ES-I3 (cell line): ENCODE measurements around the gene ARVCF.

Experiments
- H3K36me3 ChIP-seq: 2 replicates; pipeline ENCODE4 v1.6.1; 2013; ENCODE audit warnings: mild to moderate bottlenecking, low read length, control low read depth, moderate library complexity; ENCODE audit not compliant: insufficient read depth
- H3K4me1 ChIP-seq: 2 replicates; pipeline ENCODE4 v1.6.1; 2013; ENCODE audit warnings: mild to moderate bottlenecking, control low read depth, low read length; ENCODE audit not compliant: insufficient read depth
- H3K9ac ChIP-seq: 2 replicates; pipeline ENCODE4 v1.6.1; 2013; ENCODE audit warnings: low read depth, mild to moderate bottlenecking, low read length, moderate library complexity
- H3K9me3 ChIP-seq: 2 replicates; pipeline ENCODE4 v1.6.1; 2013; ENCODE audit warnings: mild to moderate bottlenecking, low read length, moderate library complexity; ENCODE audit not compliant: control insufficient read depth, insufficient read depth

The ARVCF gene

DNA sequence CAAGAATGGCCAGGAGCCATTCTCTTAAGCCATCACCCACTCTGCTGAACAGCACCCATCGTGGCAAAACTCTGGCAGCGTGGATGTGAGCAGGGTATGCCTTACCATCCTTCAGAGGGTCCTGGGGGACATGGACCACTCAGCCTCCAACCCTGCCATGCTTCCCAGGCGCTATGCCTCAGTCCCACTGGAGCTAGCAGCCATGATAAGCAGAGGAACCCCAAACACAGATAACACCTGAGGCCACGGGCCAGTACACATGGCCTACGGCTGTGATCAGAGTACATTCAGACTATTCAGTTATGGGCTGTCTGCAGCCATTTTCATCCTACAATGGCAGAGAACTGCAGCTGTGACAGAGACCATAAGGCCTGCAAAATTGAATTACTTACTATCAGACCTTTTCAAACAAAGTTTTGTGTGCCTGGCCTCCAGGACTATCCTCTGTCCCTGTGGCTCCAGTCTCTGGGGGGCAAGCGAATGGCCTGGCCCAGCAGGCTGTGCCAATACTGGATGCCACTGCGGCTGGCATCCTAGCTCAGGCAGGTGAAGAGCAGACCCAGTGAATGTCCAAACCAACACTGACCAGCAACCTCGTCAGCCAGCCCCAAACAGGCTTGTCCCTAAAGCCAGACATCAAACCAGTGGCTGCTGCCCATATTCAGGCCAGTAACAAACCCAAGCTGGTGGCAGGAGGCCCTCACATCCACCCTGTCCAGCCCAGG is 6.9 kb downstream of the ARVCF start:
- Histone ChIP-seq H3K9me3 (no peaks in the 10 kb centered on the region), H3K4me1 (peaks cover 3% of the 10 kb centered on the region), H3K36me3 (no peaks in the 10 kb centered on the region), H3K9ac (no peak overlapping the region)

DNA sequence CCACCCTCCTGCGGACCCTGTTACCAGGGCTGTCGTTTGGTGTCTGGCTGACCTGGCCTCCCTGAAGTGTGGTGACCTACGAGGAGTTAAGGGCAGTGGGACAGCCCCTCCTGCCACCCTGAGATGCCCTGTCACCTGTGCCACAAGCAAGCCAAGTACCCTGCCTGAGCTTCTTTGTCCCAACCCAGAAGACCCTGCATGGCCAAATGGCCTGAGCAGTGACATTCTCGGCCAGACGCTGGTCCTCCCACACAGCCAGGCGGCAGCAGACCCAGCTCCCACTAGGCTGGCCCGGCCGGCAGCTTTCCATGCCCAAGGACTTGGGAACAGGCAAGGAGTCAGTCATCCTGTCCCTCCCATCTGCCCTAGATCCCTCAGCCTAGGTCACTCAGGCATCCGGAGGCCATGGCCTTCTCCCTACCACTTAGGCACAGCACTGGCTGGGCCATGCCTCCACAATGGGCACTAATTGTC is 7.6 kb downstream of the ARVCF start:
- Histone ChIP-seq H3K9ac (no peak overlapping the region), H3K4me1 (peaks cover 3% of the 10 kb centered on the region; the same call in 1 of the 2 replicates), H3K9me3 (peaks cover 1% of the 10 kb centered on the region; the same call in 1 of the 2 replicates), H3K36me3 (no peaks in the 10 kb centered on the region)

DNA sequence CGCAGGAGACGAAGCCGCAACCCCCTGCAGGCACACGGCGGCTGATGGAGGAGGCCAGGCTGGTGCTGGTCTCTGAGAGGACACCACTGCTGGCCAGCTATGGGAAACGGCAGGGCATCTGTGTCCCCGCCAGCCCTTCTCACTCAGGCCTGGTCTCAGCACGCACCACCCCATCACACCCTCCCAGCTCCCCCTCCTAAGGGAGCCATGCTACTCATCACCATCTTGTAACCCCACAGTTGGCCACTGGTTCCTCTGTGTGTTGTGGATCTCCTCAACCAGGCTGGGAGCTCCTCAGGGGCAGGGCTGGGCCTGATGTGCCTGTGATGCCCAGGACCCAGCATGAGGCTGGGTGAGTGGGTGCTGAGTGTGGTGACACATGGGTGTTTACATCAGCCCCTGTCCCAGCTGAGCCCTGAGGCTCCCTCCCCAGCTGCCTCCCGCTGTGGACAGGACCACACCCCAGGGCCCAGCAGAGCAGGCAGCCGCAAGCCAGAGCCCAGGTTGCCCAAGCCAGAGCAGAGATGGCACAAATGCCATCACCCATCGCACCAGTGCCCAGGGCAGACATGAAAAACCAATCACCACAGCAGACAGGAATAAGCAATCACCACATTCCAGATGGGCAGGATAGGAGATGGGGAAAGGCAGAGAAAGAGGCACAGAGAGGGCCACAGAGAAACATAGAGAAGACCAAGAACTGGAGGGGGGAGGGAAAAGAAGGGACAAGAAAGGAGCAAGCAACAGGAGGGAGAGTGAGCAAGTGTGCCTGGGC is 8.2 kb downstream of the ARVCF start:
- Histone ChIP-seq H3K4me1 (peaks cover 3% of the 10 kb centered on the region; the same call in 1 of the 2 replicates), H3K9me3 (peaks cover 5% of the 10 kb centered on the region; the same call in 1 of the 2 replicates), H3K36me3 (no peaks in the 10 kb centered on the region), H3K9ac (no peak overlapping the region)

DNA sequence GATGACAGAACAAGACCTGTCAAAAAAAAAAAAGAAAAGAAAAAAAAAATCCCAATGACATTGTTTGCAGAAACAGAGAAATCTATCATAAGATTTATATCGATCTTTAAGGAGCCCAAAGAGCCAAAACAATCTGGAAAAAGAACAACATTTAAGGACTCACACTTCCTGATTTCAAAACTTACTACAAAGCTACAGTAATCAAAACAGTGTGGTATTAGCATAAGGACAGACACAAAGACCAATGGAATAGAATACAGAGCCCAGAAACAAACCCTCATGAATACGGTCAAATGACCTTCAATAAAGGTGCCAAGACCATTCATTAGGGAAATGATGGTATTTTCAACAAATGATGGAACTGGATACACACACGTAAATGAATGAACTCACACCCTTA is 12.2 kb downstream of the ARVCF start:
- Histone ChIP-seq H3K9ac (no peak overlapping the region), H3K4me1 (peaks cover 7% of the 10 kb centered on the region; the same call in 1 of the 2 replicates), H3K9me3 (peaks cover 5% of the 10 kb centered on the region; the same call in 1 of the 2 replicates), H3K36me3 (no peaks in the 10 kb centered on the region)

DNA sequence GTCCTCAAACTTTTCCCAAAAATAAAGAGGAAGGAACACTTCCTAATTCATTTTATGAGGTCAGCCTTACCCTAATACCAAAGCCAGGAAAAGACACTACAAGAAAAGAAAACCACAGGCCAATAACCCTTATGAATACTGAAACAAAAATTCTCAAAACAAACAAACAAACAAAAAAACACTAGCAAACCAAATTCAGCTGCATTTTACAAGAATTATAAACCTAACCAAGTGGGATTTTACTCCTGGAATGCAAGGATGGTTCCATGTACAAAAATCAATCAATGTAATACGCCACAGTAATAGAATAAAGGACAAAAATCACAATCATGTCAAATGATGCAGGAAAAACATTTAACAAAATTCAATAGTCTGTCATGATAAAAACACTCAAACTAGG is 13.3 kb downstream of the ARVCF start:
- H3K9me3 ChIP-seq: peaks cover 5% of the 10 kb centered on the region; the same call in 1 of the 2 replicates
- H3K9ac ChIP-seq: no peak overlapping the region
- no peaks in the 10 kb centered on the region for H3K36me3 ChIP-seq
- H3K4me1 ChIP-seq: peaks cover 10% of the 10 kb centered on the region; the same call in 1 of the 2 replicates

DNA sequence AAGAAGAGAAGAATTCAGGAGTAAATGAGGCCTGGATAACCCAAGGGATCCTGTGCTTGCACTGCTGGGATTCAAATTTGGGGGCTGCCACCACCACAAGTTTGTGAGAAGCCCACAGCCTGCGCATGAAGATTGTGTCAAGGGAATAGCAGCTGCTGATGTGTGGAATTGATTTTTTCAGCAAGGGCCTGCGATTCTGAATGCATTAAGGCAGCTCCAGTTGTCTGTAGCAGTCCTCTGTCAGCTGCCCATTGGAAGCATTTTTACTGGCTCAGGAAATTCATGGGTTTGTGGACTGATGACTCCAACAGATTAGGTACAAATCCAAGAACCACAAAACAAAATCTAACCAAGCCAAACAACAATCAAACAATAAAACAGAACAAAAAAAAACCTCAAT is 14.0 kb downstream of the ARVCF start:
- Histone ChIP-seq H3K9ac (no peak overlapping the region), H3K4me1 (peaks cover 10% of the 10 kb centered on the region; the same call in 1 of the 2 replicates), H3K36me3 (no peaks in the 10 kb centered on the region), H3K9me3 (peaks cover 5% of the 10 kb centered on the region; the same call in 1 of the 2 replicates)

DNA sequence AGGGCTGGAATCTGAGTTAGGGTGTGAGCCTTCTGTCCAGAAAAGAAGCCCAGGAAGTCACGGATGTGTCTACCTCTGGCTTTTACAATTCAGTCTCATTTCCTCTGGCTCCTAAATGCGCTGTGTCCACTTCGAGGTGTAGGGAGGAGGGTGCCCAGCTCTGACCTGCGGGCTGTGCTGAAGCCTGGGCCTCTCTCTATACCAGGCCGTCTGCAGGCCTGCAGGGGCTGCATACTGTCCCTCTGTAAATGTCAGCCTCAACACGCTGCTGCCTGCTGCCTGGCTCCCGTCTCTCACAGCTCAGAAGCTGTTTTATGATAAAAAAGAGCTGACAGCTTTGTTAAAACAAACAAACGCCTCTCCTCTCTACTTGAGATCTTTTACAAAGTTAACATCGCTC is 14.5 kb downstream of the ARVCF start:
- Histone ChIP-seq H3K9me3 (peaks cover 5% of the 10 kb centered on the region; the same call in 1 of the 2 replicates), H3K4me1 (peaks cover 10% of the 10 kb centered on the region; the same call in 1 of the 2 replicates), H3K36me3 (no peaks in the 10 kb centered on the region), H3K9ac (no peak overlapping the region)

DNA sequence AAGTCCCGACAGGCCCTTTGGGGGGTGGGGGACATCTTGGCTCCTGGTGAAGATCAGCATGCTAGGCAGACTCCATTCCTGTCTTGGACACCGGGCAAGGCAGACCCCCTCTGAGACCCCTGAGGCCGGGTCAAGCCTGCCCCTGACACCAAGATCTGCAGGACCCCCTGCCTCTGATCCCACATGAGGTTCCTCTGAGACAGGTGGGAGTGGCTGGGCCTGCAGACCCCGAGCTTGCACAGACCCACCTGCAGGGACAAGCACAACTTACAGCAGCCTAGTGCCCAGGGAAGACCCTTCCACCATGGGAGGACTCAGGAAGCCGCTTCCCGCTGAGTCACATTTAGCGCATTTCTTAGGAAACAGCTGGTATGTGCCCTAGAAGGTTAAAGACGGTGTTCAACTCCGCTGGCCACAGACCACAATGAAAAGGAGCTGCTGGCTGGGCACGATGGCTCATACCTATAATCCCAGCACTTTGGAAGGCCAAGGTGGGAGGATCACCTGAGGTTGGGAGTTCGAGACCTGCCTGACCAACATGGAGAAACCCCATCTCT is 15.5 kb downstream of the ARVCF start:
- H3K4me1 ChIP-seq: peaks cover 10% of the 10 kb centered on the region; the same call in 1 of the 2 replicates
- H3K9ac ChIP-seq: no peak overlapping the region

DNA sequence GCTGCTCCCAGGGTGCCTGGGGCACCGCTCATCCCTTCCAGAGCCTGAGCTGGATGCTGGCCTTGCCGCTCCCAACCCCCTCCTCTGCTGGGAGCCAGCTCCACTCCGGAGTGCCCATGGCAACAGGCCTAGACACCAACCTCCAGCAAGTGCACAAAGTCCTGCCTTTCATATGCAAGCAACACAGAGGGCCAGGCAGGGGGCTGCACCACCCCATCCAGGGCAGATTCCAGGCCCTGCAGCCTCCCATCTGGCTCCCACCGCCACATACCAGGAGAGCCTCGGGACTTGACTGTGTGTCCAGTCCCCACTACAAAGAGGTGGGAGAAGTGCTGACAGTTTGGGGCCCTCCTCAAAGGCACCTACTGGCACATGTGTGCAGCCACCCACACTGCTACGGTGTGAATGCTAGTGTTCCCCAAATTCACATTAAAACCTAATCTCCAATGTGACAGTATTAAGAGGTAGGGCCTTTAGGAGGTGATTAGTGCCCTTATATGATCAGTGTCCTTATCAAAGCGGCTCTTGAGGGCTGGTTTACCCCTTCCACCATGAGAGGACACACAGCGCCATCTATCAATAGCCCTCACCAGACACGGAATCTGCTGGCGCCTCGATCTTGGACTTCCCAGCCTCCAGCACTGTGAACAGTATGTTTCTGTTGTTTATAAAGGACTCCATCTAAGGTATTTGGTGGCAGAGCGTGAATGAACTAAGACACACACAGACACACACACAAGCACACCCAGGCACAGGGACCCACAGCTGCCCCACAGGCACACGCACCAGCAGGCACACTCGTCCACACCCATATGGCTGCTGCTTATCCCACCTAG is 16.2 kb downstream of the ARVCF start:
- Histone ChIP-seq H3K9me3 (peaks cover 5% of the 10 kb centered on the region; the same call in 1 of the 2 replicates), H3K9ac (no peak overlapping the region), H3K4me1 (peaks cover 10% of the 10 kb centered on the region; the same call in 1 of the 2 replicates), H3K36me3 (no peaks in the 10 kb centered on the region)

More for the DNA sequence above, 15.5 kb downstream of the ARVCF start:
- peaks cover 5% of the 10 kb centered on the region; the same call in 1 of the 2 replicates for H3K9me3 ChIP-seq
- H3K36me3 ChIP-seq: no peaks in the 10 kb centered on the region

DNA sequence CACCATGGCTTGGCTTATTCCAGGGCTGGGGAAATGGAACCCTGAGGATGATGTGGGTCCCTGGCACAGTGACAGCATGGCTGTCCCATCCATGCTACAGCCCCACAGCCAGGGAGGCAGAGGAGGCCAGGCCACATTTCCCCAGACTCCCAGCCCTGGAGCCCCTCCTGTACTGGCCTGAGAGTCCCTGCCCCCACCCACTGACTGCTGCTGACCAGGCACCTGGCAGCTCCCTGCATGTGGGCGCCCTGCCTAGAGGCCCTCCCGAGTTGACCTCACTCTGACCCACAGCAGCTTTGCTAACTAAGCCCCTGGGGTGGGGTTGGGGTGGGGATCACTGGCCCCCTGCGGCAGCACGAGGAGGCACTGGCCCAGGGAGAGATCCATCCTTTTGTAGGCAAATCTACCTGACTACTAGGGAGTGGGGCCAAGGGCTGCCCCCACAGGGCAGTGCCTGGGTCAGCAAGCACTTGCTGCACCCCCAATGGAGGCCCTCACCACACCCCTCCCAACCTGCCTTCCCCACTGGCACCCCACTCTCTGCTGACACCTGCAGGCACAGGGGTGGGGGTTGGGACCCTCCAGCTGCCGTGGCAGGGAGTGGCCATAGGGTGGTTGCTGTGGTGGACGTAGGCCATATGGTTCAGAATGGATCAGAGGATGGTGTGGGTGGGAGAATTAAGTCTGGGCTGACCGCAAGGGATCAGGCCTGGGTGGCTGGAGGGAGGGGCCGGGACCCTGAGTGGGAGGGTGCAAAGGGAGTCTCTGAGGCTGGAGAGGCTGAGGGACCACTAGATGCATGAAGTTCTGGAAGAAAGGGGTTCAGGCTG is 17.4 kb downstream of the ARVCF start:
- peaks cover 5% of the 10 kb centered on the region; the same call in 1 of the 2 replicates for H3K9me3 ChIP-seq
- H3K9ac ChIP-seq: no peak overlapping the region
- no peaks in the 10 kb centered on the region for H3K36me3 ChIP-seq
- H3K4me1 ChIP-seq: peaks cover 10% of the 10 kb centered on the region; the same call in 1 of the 2 replicates

DNA sequence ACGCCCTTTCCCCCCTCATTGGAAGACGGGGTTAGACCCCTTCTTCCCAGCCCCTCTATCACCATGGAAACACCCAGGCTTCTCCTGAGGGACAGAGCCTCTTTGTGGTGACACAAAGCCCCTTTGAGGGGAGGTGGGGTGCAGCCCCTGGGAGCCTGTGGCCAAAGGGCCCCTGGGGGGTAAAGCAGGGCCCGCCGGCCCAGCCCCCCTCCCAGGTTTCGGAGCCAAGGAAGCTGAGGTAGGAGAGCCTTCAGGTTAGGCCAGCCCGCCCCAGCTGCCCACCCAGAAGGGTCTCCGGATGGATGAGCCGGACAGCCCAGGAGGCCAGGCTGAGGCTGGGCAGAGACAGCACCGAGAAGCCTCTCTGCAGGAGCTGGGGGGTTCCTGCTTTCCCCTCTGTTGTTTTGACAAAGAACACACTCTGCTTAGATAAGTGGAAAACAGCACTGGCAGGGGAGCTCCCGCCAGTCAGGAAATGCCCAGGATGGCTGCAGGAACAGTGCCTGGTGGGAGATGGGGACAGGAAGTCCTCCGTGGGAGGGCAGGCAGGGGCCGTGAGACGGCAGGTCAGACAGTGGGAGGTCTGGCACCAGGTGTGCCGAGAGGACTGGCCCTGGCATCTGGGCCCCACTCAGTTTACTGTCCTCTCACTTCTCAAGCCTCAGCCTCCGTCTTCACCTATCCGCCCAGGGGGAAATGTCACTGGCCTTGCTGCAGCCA is 18.2 kb downstream of the ARVCF start:
- no peaks in the 10 kb centered on the region for H3K9me3 ChIP-seq
- H3K4me1 ChIP-seq: peaks cover 10% of the 10 kb centered on the region; the same call in 1 of the 2 replicates
- no peak overlapping the region for H3K9ac ChIP-seq
- H3K36me3 ChIP-seq: no peaks in the 10 kb centered on the region

DNA sequence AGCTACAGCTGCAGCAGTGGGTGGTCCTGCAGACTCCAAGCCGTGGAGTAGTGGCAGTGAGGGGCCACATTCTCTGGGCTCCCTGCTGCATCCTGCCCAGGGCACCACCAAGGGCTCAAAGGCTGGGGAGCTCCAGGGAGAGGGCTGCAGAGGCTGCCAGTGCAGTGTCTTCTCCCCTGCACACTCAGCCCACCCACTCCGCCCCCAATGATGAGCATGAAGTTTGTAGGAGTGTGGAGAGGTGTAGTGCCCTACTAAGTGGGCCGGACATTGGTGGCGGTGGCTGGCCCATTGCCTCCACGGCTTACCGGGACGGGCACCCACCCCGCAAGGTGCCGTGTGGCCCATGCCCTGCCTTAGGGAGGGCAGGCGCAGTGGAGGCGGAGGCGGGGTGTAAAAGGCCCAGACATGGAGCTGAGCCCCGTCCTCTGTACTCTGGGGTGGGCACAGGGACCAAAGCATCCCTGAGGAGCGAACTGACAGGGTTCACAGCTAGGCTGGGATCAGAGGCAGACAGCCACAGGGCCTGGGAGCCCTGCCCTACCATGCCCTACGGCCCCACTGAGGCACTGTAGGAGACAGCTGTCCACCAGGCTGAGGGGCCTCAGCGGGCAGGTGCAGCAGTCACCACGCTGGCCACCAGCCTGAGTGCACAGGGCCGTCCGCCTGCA is 18.9 kb downstream of the ARVCF start:
- Histone ChIP-seq H3K4me1 (peaks cover 10% of the 10 kb centered on the region; the same call in 1 of the 2 replicates), H3K9me3 (no peaks in the 10 kb centered on the region), H3K9ac (no peak overlapping the region), H3K36me3 (no peaks in the 10 kb centered on the region)
